ENCODE measurements around the gene RNF166.
A peak's percentile ranks its signal among the peaks of the same experiment; 100 is the strongest.

The RNF166 gene

GRCh38 chr16:88650749-88651275 lies 55.4 kb downstream of the RNF166 start, which contains the start of gene CYBA:
Gene CYBA, minus strand, starts transcription at chr16:88651053. Its CDS starts 40 bp downstream, at chr16:88651013.
- peak in 1 of 2 experiments; percentile 59 for DNase-seq

GRCh38 chr16:88649924-88650748 lies 56.1 kb downstream of the RNF166 start:
- DNase-seq, result no peak

- DNase-seq, result no peak
Observed at GRCh38 chr16:88649195-88649923, 56.8 kb downstream of the RNF166 start.

- DNase-seq, result no peak
Observed at GRCh38 chr16:88647178-88648070, 58.8 kb downstream of the RNF166 start.
